K562 (cell line): ENCODE measurements around the gene BCR.
A peak's percentile ranks its signal among the peaks of the same experiment; 100 is the strongest.

Experiments used
- CTCF ChIP-seq, 3 experiments: IDR thresholded peaks in 2 of 3; conservative IDR thresholded peaks in 1 of 3; 2 replicates each; pipeline ENCODE4 v1.5.1; 2011 to 2012; ENCODE audit warnings: low read length in 3 of 3, mild to moderate bottlenecking in 3 of 3, control low read depth in 2 of 3, improper control_type of control experiment in 1 of 3, inconsistent platforms in 1 of 3, low read depth in 1 of 3, mixed read lengths in 1 of 3, moderate library complexity in 1 of 3; ENCODE audit not compliant: insufficient read depth in 2 of 3
- JUND ChIP-seq, 2 experiments: IDR thresholded peaks; 2 replicates in 1 of 2; 3 replicates in 1 of 2; pipeline ENCODE4 v1.6.1; 2011; ENCODE audit warnings: borderline replicate concordance in 2 of 2, low read depth in 2 of 2, low read length in 2 of 2, improper control_type of control experiment in 1 of 2, missing biosample characterization in 1 of 2, missing genetic modification characterization in 1 of 2, missing genetic modification reagents in 1 of 2
- MEF2A ChIP-seq: IDR thresholded peaks from 2 replicates; pipeline ENCODE4 v1.6.1; 2011; ENCODE audit warnings: low read depth, mild to moderate bottlenecking, low read length, moderate library complexity; ENCODE audit not compliant: control insufficient read depth
- NR2C2 ChIP-seq, 2 experiments: fragments of 200-800 bp in 1 of 2; sonication (Bioruptor generic) in 1 of 2; sonication (generic) in 1 of 2; formaldehyde crosslinking in 1 of 2; IDR thresholded peaks; 2 replicates each; pipeline versions ENCODE4 v1.6.1 to v1.8.0; 2016 to 2022; ENCODE audit warnings: mild to moderate bottlenecking in 1 of 2, missing compliant biosample characterization in 1 of 2, missing genetic modification characterization in 1 of 2, missing genetic modification reagents in 1 of 2
- POLR2A ChIP-seq: fragments of 450-650 bp; conservative IDR thresholded peaks from 2 replicates; pipeline ENCODE4 v1.6.1; 2016
- PREB ChIP-seq: sonication (generic); formaldehyde crosslinking; IDR thresholded peaks from 2 replicates; pipeline ENCODE4 v1.8.1; 2023; ENCODE audit warnings: mild to moderate bottlenecking, missing genetic modification reagents
- ZNF12 ChIP-seq: sonication (generic); formaldehyde crosslinking; IDR thresholded peaks from 2 replicates; pipeline ENCODE4 v1.4.0; 2020; ENCODE audit warnings: mild to moderate bottlenecking, missing genetic modification reagents

DNA sequence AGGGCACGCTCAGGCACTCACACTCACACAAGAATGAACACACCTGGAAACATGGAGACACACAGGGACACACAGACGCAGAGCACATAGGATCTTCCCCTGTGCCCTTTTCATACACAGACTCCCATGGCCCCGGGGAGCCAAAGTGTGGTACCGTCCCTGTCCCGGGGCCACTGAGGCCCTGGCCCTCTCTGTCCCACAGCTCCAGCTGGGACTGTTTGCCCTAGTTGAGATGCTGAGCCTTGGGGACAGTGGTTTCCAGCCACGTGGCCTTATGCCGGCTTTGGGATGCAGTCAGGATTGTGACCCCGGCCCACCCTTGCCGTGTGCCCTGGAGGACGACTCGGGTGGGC lies 100.7 kb downstream of the BCR start:
- TF ChIP-seq CTCF (IDR thresholded peaks at IDR 0.05 in 2 of 3, conservative IDR thresholded peaks at IDR 0.05 in 1 of 3; ENCODE audit: insufficient read depth in 2 of 3, low read depth in 1 of 3, low read length in 3 of 3) (0 out of 6 replicates have a peak, but pooled peaks of 1 of the 3 experiments have one; percentile 0), PREB (CRISPR knock-in tag) (no peak), NR2C2 (CRISPR knock-in tag; IDR thresholded peaks at IDR 0.05) (no peak), NR2C2 (tag; IDR thresholded peaks at IDR 0.05) (no peak), MEF2A (no peak), ZNF12 (CRISPR knock-in tag) (no peak), JUND (IDR thresholded peaks at IDR 0.05; ENCODE audit: borderline replicate concordance, low read depth, low read length) (no peak), JUND (tag; IDR thresholded peaks at IDR 0.05; ENCODE audit: borderline replicate concordance, low read depth, low read length) (no peak), POLR2A (no peak)
